PC-9 (cell line): Measurements from ENCODE around the gene SLC25A25. TPM values are rescaled to one million over a fixed set of nuclear protein-coding genes. Genes with fewer than 3 reads are reported as not detected.

ENCODE experiments used
- BruUV-seq: library from RNA; stranded (reverse); fragments of 400-500 nt; replicated peaks from 2 replicates; lab custom pipeline; 2021; lab: Mats Ljungman, UMichigan
- CTCF ChIA-PET: fragments of 300-600 bp; sonication (Branson Sonifier 250); formaldehyde crosslinking; loops from one replicate; lab custom pipeline; 2022; ENCODE audit warnings: antibody characterized with exemption; lab: Charles Lee
- POLR2A ChIA-PET: fragments of 300-600 bp; sonication (Branson Sonifier 250); formaldehyde crosslinking; loops from one replicate; lab custom pipeline; 2022; ENCODE audit warnings: antibody characterized with exemption; ENCODE audit not compliant: unreplicated experiment; lab: Charles Lee
- DNase-seq, 2 experiments: peaks; one replicate each; pipeline versions ENCODE4 v3.0.0 to v3.0.0-alpha.2; 2015 to 2022; ENCODE audit warnings: mixed read lengths in 1 of 2
- H2AFZ ChIP-seq: fragments of 200-600 bp; sonication (generic); 2 replicates; pipeline ENCODE4 v1.8.1; 2017; ENCODE audit warnings: antibody characterized with exemption
- H3F3A ChIP-seq: fragments of 200-600 bp; sonication (generic); 2 replicates; pipeline ENCODE4 v1.8.1; 2017; ENCODE audit warnings: antibody characterized with exemption, mild to moderate bottlenecking, low read depth; ENCODE audit not compliant: insufficient read depth
- H3K27ac ChIP-seq: fragments of 200-600 bp; sonication (generic); 2 replicates; pipeline ENCODE4 v1.6.1; 2016; ENCODE audit warnings: mixed run types
- H3K27me3 ChIP-seq: fragments of 200-600 bp; sonication (generic); 2 replicates; pipeline ENCODE4 v1.6.1; 2016; ENCODE audit warnings: low read depth, mixed run types; ENCODE audit not compliant: insufficient read depth
- H3K36me3 ChIP-seq: fragments of 200-600 bp; sonication (generic); 2 replicates; pipeline ENCODE4 v1.6.1; 2016; ENCODE audit warnings: low read depth, mixed run types
- H3K4me1 ChIP-seq: fragments of 200-600 bp; sonication (generic); replicated peaks from 2 replicates; pipeline ENCODE4 v1.6.1; 2016; ENCODE audit warnings: mixed run types; ENCODE audit not compliant: insufficient read depth
- H3K4me2 ChIP-seq: fragments of 200-600 bp; sonication (generic); 2 replicates; pipeline ENCODE4 v1.6.1; 2017; ENCODE audit warnings: mixed run types
- H3K4me3 ChIP-seq: fragments of 200-600 bp; sonication (generic); 2 replicates; pipeline ENCODE4 v1.6.1; 2016; ENCODE audit warnings: mixed run types
- H3K79me2 ChIP-seq: fragments of 200-600 bp; sonication (generic); 2 replicates; pipeline ENCODE4 v1.6.1; 2017; ENCODE audit warnings: low read depth, mixed run types
- H3K9me2 ChIP-seq: fragments of 200-600 bp; sonication (generic); 2 replicates; pipeline ENCODE4 v1.8.1; 2017; ENCODE audit warnings: mild to moderate bottlenecking; ENCODE audit not compliant: insufficient read depth
- H3K9me3 ChIP-seq: fragments of 200-600 bp; sonication (generic); 2 replicates; pipeline ENCODE4 v1.8.1; 2016; ENCODE audit warnings: low read depth; ENCODE audit not compliant: insufficient read depth
- H4K20me1 ChIP-seq: fragments of 200-600 bp; sonication (generic); 2 replicates; pipeline ENCODE4 v1.8.1; 2017; ENCODE audit not compliant: insufficient read depth
- CTCF ChIP-seq: fragments of 200-600 bp; sonication (generic); conservative IDR thresholded peaks from 2 replicates; pipeline ENCODE4 v1.6.1; 2017; ENCODE audit warnings: mixed run types, antibody characterized with exemption, mild to moderate bottlenecking, moderate library complexity
- EZH2 ChIP-seq: fragments of 200-600 bp; sonication (generic); IDR thresholded peaks from 2 replicates; pipeline ENCODE4 v1.8.0; 2017; ENCODE audit warnings: antibody characterized with exemption, low read depth
- intact Hi-C: fragments of 100-400 bp; cut with micrococcal nuclease; formaldehyde crosslinking; loops from one replicate; pipeline ENCODE4 v1.10.0; 2022; ENCODE audit not compliant: unreplicated experiment
- total RNA-seq: library from RNA; stranded (reverse); gene quantifications from 2 replicates; pipeline ENCODE4 v1.2.3, GENCODE V29; 2021

Gene SLC25A25
- total RNA-seq, 1 experiment from 2014 or later, result 11.7 TPM

GRCh38 chr9:128087262-128087661, 19.2 kb downstream of the SLC25A25 start:
- no peaks in the 10 kb centered on the region for H3K9me3 ChIP-seq
- no peak overlapping the region for H3K27ac ChIP-seq
- no peaks in the 10 kb centered on the region for H3K9me2 ChIP-seq
- intact Hi-C loops, result no loop called here
- H3K4me3 ChIP-seq, result no peak overlapping the region
- BruUV-seq, result no TSS peak
- peaks cover 8% of the 10 kb centered on the region; the same call in 1 of the 2 replicates for H3F3A ChIP-seq
- no peak overlapping the region for H3K4me2 ChIP-seq
- no peak overlapping the region for H2AFZ ChIP-seq
- POLR2A ChIA-PET, result no interaction called here
- no peaks in the 10 kb centered on the region for H3K27me3 ChIP-seq
- peaks cover 1% of the 10 kb centered on the region; the same call in 1 of the 2 replicates for H3K4me1 ChIP-seq
- CTCF ChIA-PET, result interaction anchor here (0.6 kb wide), 1 partner anchor 38 kb away, joined by 3 read pairs; no protein-coding TSS in a partner anchor
- no peak for DNase-seq
- no peaks in the 10 kb centered on the region for H3K36me3 ChIP-seq
- H4K20me1 ChIP-seq, result no peaks in the 10 kb centered on the region
- no peak for TF ChIP-seq CTCF
- TF ChIP-seq EZH2, result no peak
- H3K79me2 ChIP-seq, result peaks cover 18% of the 10 kb centered on the region

- no peak for TF ChIP-seq CTCF
- TF ChIP-seq EZH2, result no peak
- ChIA-PET POLR2A (no interaction called here), CTCF (interaction anchor here (0.6 to 0.8 kb wide), 2 partner anchors 10 to 36 kb away, joined by 3 to 5 read pairs; no protein-coding TSS in a partner anchor)
- Histone ChIP-seq H3K79me2 (peaks cover 25% of the 10 kb centered on the region), H3K4me3 (no peak overlapping the region), H3K27ac (no peak overlapping the region), H3K9me2 (no peaks in the 10 kb centered on the region), H4K20me1 (no peaks in the 10 kb centered on the region), H3K36me3 (no peaks in the 10 kb centered on the region), H3K4me2 (no peak overlapping the region), H3K4me1 (peaks cover 2% of the 10 kb centered on the region), H2AFZ (no peak overlapping the region), H3K9me3 (no peaks in the 10 kb centered on the region), H3K27me3 (no peaks in the 10 kb centered on the region), H3F3A (peaks cover 19% of the 10 kb centered on the region; the same call in 1 of the 2 replicates)
- intact Hi-C loops, result no loop called here
- no peak for DNase-seq
- BruUV-seq, result no TSS peak
Measured at GRCh38 chr9:128088253-128088945, 20.4 kb downstream of the SLC25A25 start.

GRCh38 chr9:128089299-128089698, 21.3 kb downstream of the SLC25A25 start:
- TF ChIP-seq CTCF (no peak), EZH2 (no peak)
- Histone ChIP-seq H3K4me1 (peaks cover 10% of the 10 kb centered on the region), H3K27ac (no peak overlapping the region), H3K9me2 (no peaks in the 10 kb centered on the region), H2AFZ (no peak overlapping the region), H3K27me3 (no peaks in the 10 kb centered on the region), H3K36me3 (no peaks in the 10 kb centered on the region), H3K79me2 (peaks cover 24% of the 10 kb centered on the region), H4K20me1 (no peaks in the 10 kb centered on the region), H3F3A (peaks cover 27% of the 10 kb centered on the region; the same call in 1 of the 2 replicates), H3K4me3 (no peak overlapping the region), H3K4me2 (no peak overlapping the region), H3K9me3 (no peaks in the 10 kb centered on the region)
- no peak for DNase-seq
- intact Hi-C loops, result no loop called here
- ChIA-PET POLR2A (interaction anchor here (0.6 to 0.7 kb wide), 2 partner anchors 38 to 62 kb away, joined by 3 read pairs; no protein-coding TSS in a partner anchor), CTCF (interaction anchor here (0.7 kb wide), 1 partner anchor 43 kb away, joined by 6 read pairs; no protein-coding TSS in a partner anchor)
- no TSS peak for BruUV-seq
